GM10847 (cell line): ENCODE results near the gene USP28.

ENCODE experiments used
- POLR2A ChIP-seq: IDR thresholded peaks from 2 replicates; pipeline ENCODE4 v1.6.1; 2011; ENCODE audit not compliant: insufficient read length; ENCODE audit errors: extremely low read depth

USP28 gene

DNA sequence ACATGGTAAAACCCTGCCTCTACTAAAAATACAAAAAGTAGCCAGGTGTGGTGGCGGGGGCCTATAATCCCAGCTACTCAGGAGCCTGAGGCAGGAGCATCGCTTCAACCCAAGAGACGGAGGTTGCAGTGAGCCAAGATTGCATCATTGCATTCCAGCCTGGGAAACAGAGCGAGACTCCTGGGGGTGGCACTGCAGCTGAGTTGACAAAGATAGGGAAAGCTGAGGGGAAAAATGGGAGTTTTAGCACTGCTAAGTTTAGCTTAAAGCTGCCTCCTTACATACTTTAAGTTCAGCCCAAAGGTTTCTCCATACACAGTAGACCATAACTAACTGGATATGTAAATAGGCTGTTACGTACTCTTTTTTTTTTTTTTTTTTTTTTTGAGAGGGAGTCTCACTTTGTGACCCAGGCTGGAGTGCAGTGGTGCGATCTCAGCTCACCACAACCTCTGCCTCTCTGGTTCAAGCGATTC lies 9.0 kb upstream of the USP28 start:
- no peak for TF ChIP-seq POLR2A

DNA sequence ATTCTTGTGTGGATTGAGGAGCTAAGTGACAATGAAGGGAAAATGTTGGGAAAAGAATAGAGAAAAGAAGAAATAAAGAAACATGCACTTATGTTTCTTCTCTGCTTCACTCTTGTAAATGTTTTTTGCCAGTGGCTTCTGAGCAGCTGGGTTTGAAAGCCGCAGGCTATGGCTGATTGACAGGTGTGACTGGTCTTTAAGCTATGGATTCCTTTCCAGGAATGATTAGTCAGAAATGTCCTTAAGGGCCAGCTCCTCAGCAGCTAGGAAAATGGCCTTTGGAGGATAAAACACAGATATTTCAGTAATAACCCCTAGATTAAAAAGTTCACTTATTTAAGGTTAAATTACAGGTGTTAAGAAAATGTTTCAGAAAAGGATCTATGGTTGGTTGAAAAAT lies 6.5 kb upstream of the USP28 start:
- no peak for TF ChIP-seq POLR2A

DNA sequence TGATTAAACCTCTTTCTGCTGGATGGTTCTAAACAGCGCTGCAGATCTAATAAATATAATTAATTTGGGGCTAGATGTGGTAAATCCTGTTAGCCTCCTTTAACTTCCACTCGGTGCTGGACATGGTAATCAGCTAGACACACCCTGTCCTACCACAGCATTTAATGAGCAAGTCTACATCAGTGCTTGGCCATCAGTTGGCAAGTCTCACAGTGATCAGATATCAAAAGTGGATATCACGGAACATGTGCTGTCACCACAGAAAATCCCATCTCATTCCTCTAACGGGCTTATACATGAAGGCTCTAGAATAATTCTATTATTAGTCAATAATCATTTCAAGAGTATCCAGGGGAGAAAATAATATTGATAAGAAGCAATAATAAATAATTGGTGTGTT lies 5.6 kb upstream of the USP28 start:
- no peak for TF ChIP-seq POLR2A

DNA sequence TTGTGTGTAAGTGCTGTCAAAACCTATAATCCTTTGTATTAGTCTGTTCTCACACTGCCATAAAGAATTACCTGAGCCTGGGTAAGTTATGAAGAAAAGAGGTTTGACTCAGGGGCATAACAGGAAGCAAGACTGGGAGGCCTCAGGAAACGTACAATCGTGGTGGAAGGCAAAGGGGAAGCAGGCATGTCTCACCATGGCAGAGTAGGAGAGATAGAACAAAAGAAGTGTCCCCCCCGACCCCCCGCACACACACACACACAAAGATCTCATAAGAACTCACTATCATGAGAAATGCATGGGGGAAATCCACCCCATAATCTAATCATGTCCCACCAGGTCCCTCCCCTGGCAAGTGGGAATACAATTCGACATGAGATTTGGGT lies 2.3 kb upstream of the USP28 start:
- no peak for TF ChIP-seq POLR2A

DNA sequence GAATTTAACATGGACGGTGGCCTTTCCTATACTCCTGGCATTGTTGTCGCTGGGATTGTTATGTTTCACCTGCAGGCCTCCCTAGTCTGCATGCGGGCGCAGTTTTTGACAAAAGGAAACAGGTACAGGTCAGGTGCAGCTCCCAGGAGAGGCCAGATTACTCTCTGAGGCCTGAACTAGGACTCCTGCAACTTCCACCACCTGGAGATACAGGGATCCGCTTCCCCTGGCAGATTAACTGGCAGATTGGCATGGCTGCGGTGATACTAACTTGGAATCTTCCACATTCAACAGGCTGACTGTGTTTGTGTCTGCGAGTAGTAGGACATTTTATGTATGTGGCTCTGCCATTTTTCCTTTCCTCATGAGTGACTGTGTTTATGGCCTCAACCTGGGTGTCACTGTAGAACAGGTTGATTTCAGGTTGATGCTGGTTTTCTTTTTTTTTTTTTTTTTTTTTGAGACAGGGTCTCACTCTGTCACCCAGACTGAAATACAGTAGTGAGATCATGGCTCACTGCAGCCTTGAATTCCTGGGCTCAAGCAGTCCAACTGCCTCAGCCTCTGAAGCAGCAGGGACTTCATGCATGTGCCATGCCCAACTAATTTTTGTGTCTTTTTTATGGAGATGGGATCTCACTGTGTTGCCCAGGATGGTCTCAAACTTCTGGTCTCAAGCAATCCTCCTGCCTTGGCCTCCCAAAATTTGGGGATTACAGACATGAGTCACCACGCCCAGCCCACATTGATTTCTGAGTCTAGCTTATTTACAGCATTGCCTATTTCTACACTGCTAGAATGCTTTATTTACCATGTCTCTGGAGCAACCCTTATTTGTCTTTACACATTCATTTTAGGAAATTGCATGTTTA lies 1.7 kb upstream of the USP28 start:
- no peak for TF ChIP-seq POLR2A

DNA sequence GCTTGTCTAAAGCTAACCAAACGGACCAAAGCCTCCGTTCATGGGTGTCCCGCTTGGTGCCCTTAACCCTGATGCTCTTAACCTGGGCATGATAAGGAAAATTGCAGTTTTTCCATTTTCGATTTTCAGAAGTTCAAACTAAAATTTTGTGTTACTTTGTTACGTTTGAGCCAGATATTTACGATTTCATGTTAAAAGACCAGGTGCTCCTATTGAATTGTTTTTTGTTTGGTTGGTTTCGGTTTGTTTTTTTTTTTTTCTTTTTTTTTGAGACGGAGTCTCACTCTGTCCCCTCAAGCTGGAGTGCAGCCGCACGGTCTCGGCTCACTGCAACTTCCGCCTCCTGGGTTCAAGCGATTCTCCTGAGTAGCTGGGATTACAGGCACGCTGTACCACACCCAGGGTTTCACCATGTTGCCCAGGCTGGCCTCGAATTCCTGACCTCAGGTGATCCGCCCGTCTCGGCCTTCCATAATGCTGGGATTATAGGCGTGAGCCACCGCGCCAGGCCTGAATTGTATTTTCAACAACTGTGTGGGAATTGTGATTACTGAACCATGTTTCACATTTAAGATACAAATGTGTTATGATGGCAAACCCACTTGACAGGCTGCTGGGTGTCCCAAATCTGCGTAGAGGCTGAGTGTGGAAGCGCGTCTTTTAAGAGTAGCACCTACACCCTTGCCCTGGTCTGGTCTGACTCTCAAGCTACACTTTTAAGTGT lies 864 bp upstream of the USP28 start:
- no peak for TF ChIP-seq POLR2A

DNA sequence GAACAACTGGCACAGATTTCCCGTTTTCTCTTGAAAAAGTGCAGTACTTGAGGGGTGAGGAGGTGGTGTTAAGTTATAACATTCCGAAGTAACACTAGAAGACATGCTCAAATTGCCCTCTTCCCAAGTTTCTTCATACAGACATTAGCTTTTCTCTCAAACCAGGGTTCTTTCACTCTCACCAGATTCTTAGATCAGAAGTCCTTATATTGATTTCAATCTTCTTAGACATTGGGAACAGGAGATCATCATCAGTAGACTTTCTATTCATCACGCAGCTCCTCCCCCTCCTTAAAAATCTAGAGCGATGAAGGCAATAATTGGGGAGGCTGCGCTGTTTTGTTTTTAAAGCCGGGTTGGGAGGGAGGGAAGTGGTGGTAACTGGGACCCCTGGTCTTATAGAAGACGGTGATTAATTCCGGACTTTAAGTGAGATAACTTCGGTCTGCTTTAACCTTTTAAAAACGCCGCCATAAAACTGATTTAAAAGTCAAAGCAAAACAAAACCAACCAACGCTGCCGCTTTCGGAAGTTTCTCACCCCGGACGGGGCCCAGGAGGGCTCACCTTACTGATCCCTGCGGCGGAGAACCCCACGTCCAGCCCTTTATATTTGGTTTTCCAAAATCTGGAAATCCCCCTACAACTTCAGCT lies 665 bp downstream of the USP28 start:
- TF ChIP-seq POLR2A = no peak

DNA sequence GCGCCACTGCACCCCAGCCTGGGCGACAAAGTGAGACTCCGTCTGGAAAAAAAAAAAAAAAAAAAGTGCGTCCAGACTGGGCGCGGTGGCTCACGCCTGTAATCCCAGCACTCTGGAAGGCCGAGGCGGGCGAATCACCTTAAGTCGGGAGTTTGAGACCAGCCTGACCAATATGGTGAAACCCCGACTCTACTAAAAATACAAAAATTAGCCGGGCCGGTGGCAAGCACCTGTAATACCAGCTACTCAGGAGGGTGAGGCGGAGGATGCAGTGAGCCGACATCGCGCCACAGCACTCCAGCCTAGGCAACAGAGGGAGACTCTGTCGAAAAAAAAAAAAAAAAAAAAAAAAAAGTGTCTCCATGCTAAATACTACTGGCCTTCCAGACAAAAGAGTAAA lies 1.3 kb downstream of the USP28 start:
- TF ChIP-seq POLR2A = no peak

DNA sequence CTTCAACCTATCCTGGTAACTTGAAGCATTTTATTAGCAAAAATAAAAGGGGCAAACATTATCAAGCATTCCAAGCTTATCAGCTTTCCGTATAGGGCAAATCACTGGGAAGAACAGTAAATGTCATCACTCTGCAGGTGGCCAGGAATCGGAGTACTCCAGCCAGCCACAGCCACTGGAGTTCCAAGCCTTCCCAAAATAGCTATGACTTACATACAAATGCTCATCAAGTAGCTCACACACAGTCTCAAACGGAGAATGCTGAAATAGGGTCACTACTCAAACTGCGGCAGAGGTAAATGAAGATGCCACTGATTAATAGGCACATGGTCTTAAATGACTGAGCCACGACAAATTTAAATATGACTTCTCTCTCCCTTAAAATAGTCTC lies 2.1 kb downstream of the USP28 start:
- TF ChIP-seq POLR2A = no peak

DNA sequence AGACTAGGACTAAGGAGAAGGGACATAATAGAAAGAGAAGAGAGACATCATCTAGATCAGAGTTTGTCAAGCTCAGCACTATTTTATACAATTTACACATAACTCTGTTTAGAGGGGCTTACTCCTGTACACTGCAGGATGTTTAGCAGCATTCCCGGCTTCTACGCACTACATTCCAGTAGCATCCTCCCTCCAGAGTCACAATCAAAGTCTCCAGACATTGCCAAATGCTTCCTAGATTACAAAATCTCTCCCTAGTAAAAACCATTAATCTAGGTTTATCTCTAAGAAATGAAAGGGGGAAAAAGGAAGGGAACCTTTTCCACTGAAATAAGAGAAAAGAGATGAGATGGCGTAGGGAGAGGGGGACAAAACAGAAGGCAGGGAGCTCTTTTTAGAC lies 4.0 kb downstream of the USP28 start:
- TF ChIP-seq POLR2A = no peak

DNA sequence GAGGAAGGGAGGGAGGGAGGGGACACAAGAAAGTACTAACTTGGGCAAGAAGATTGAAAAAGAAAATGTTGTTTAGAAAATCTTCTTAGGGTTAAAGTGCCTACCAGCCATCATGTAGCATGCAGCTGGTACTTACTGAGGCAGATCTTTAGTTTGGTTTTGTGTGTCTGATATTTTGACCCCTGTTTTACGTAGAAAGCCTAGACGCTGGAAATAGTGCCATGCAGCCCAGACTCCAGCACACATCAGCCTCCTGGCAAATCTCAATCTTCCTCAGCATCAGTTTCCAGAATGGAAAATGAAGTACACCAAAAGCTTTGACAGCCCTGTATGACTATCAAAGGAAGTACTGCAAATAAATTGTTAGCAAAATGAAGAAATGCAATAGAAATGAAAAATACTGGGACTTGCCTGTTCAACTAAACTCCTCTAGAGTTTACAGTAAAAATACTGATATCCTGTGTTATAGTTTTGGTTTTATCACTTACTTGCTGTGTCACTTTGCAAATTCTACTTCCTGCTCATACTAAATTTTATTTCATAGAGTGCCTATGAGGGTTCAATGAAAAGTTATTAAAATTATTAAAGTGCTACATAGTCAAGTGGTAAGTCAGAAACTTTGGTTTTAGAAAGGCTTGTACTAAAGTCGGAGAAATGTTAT lies 7.4 kb downstream of the USP28 start:
- TF ChIP-seq POLR2A = no peak

DNA sequence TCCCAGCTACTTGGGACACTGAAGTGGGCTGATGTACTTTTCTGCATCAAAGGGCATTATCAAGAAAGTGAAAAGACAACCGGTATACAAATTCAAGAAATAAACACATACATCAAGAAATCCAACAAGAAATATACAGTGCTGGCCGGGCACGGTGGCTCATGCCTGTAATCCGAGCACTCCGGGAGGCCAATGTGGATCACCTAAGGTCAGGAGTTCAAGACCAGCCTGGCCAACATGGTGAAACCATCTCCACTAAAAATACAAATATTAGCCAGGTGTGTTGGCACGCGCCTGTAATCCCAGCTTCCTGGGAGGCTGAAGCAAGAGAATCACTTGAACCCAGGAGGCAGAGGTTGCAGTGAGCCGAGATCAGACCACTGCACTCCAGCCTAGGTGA lies 9.5 kb downstream of the USP28 start:
- no peak for TF ChIP-seq POLR2A

DNA sequence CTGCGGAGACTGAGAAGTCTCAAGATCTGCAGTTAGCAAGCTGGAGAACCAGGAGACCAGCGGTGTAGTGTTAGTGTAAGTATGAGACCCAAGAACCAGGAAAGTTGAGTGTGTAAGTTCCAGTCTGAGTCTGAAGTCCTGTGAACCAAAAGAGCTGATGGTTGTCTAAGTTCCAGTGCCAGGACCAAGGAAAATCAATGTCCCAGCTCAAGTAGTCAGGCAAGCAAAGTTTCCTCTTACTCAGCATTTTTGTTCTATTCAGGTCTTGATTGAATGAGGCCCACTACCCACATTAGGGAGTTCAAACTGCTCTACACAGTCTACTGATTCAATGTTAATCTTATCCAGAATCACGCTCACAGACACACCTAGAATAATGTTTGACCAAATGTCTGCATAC lies 11.0 kb downstream of the USP28 start:
- no peak for TF ChIP-seq POLR2A

DNA sequence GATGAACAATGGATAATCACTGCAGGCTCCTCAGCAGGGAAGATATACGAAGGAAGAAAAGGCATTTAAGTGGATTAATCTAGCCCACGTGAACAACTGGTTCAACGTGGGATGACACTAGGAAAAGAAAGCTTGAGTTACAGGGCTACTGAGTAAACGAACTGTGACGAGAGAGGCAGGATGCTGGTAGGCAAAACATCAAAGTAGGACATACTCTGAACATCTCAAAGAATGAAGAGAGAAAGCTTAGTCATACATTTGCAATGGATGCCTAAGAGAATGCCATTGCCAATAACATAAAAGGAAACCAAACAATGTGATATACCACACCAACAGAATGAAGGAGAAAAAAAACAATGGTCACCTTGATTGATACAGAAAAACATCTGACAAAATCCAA lies 12.9 kb downstream of the USP28 start:
- TF ChIP-seq POLR2A = no peak

DNA sequence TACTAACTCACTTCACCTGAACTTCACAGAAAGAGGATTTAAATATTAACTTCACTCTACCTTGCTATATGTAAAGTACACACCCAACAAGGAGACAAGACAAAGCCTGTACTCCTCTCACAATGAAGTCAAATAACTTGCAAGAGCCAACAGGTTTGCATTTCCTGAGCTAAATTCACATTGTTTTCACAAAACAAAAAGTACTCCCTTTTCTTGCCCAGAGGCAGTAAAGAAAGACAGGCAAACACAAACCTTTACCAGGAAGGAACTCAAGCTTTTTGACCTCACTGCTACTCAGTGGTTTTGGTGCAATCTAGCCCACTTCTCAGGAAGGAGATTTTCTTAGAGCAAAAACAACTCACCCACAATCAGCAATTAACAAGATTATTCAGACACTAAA lies 15.7 kb downstream of the USP28 start:
- TF ChIP-seq POLR2A = no peak

DNA sequence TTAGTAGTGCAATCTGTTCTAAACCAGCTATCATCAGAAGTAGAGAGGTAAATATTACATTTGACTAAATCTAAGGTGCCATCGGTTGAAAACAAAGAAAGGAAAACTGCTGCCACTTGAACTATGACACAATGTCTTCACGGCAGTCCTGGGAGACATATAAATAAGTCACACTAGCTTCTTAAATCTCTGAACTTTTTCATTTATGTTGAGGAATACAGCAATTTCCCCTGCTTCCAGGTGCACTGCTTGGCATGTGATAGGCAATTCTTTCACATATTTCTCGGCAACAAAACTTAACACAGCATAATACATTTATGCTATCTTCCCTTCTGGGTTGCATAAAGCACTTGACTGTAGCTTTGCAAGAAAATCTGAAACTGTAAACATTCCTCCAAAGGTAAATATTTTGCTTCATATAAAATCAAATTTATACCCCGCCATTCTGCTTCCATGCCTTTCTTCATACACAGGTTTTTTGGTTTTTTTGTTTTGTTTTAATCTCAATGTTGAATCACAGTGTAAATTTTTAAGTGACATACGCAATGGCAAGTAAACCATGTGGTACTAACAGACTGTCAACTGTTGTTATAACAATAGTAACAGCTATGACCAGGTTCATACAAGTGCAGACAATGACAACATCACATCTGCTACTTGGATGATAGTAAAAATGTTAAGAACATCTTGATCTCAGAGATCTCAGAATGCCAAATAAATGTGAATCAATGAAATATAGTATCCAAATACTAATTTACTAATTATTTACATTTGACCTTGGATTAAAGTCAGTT lies 18.2 kb downstream of the USP28 start:
- no peak for TF ChIP-seq POLR2A
